Stimulated activated CD8-positive, alpha-beta memory T cell treated with anti-CD3 and anti-CD28 coated beads, Interleukin-12 subunit alpha, Interleukin-12 subunit beta, amount 100 ng/mL, for 1 hour (primary cell): ENCODE data around the gene ERF.
A peak's percentile ranks its signal among the peaks of the same experiment; 100 is the strongest.

Source experiments
- DNase-seq: peaks from one replicate; pipeline ENCODE4 v3.0.0-alpha.2; 2020; ENCODE audit warnings: low read depth

ERF gene

GRCh38 chr19:42242069-42242511 lies 12.8 kb downstream of the ERF start:
- no peak for DNase-seq

GRCh38 chr19:42241279-42241678 lies 13.6 kb downstream of the ERF start:
- no peak for DNase-seq

GRCh38 chr19:42239544-42240220 lies 15.2 kb downstream of the ERF start:
- DNase-seq, result no peak

GRCh38 chr19:42235181-42235580 lies 19.7 kb downstream of the ERF start:
- no peak for DNase-seq

- no peak for DNase-seq
These were observed 20.6 kb downstream of the ERF start for GRCh38 chr19:42234364-42234763.

GRCh38 chr19:42233678-42234292 lies 21.1 kb downstream of the ERF start:
- no peak for DNase-seq

- no peak for DNase-seq
These were observed 21.8 kb downstream of the ERF start for GRCh38 chr19:42233106-42233505.

GRCh38 chr19:42232435-42232834 lies 22.5 kb downstream of the ERF start:
- DNase-seq, result no peak

GRCh38 chr19:42230571-42230970 lies 24.4 kb downstream of the ERF start:
- DNase-seq, result no peak

- DNase-seq, result no peak
These were observed 25.0 kb downstream of the ERF start for GRCh38 chr19:42229855-42230351.

GRCh38 chr19:42229301-42229854 lies 25.6 kb downstream of the ERF start:
- no peak for DNase-seq

GRCh38 chr19:42228641-42229040 lies 26.3 kb downstream of the ERF start:
- DNase-seq, result no peak

GRCh38 chr19:42226886-42227285 lies 28.0 kb downstream of the ERF start:
- no peak for DNase-seq

GRCh38 chr19:42225718-42226292 lies 29.1 kb downstream of the ERF start:
- DNase-seq, result no peak

GRCh38 chr19:42224940-42225717 lies 29.8 kb downstream of the ERF start:
- no peak for DNase-seq

- DNase-seq, result no peak
These were observed 34.2 kb downstream of the ERF start for GRCh38 chr19:42220751-42221097.

GRCh38 chr19:42219812-42220750 lies 34.8 kb downstream of the ERF start, which contains the start of gene ZNF526:
ZNF526 (plus strand) TSS chr19:42220312; CDS start chr19:42224404, 4,092 bp downstream.
- DNase-seq, result peak; percentile 93

- DNase-seq, result peak; percentile 100
These were observed 37.1 kb downstream of the ERF start, which contains the start of gene DEDD2 for GRCh38 chr19:42217520-42218437. DEDD2 (minus strand) TSS chr19:42217677; CDS start chr19:42217007, 670 bp downstream.

- DNase-seq, result no peak
These were observed 38.0 kb downstream of the ERF start for GRCh38 chr19:42216653-42217519.
